GM23338 (cell line): ENCODE data around the gene PTPN7.

Experiments used
- CREB1 ChIP-seq: fragments of 250-450 bp; sonication (Bioruptor Pico); IDR thresholded peaks from 2 replicates; pipeline ENCODE4 v1.5.0; 2020; ENCODE audit warnings: low read depth, mild to moderate bottlenecking, moderate library complexity
- CTCF ChIP-seq, 2 experiments: fragments of 200-600 bp in 1 of 2; sonication (generic) in 1 of 2; conservative IDR thresholded peaks; 2 replicates each; pipeline versions ENCODE4 v1.5.1 to v1.6.1; 2016 to 2017; ENCODE audit warnings: antibody characterized with exemption in 2 of 2, low read depth in 2 of 2, mild to moderate bottlenecking in 2 of 2, moderate library complexity in 1 of 2
- ETS1 ChIP-seq: IDR thresholded peaks from 2 replicates; pipeline ENCODE4 v1.6.1; 2016; ENCODE audit warnings: antibody characterized with exemption
- EZH2 ChIP-seq: fragments of 200-600 bp; sonication (generic); IDR thresholded peaks from one replicate; pipeline ENCODE4 v1.8.0; 2017; ENCODE audit warnings: antibody characterized with exemption, mild to moderate bottlenecking, low read depth; ENCODE audit not compliant: unreplicated experiment
- EZH2phosphoT487 ChIP-seq: fragments of 200-600 bp; sonication (generic); IDR thresholded peaks from one replicate; pipeline ENCODE4 v1.8.1; 2018; ENCODE audit warnings: antibody characterized with exemption; ENCODE audit not compliant: unreplicated experiment
- POLR2AphosphoS5 ChIP-seq: IDR thresholded peaks from 2 replicates; pipeline ENCODE4 v1.6.1; 2016; ENCODE audit warnings: antibody characterized with exemption, low read depth
- STAT1 ChIP-seq: IDR thresholded peaks from one replicate; pipeline ENCODE4 v1.6.1; 2016; ENCODE audit warnings: antibody characterized with exemption; ENCODE audit not compliant: unreplicated experiment
- ZNF114 ChIP-seq: fragments of 250-450 bp; sonication (Bioruptor Pico); IDR thresholded peaks from 2 replicates; pipeline ENCODE4 v1.5.0; 2020; ENCODE audit warnings: mild to moderate bottlenecking, moderate library complexity
- TF ChIP-seq, protein P1 (sequence below): IDR thresholded peaks from one replicate; pipeline ENCODE4 v1.6.1; 2018; ENCODE audit warnings: antibody characterized with exemption; ENCODE audit not compliant: unreplicated experiment

- TF ChIP-seq CTCF (conservative IDR thresholded peaks at IDR 0.05; ENCODE audit: low read depth in 2 of 2) = peak; percentile 74 to 90
- no peak for TF ChIP-seq EZH2
- TF ChIP-seq POLR2AphosphoS5 = no peak
- TF ChIP-seq, protein P1, sequence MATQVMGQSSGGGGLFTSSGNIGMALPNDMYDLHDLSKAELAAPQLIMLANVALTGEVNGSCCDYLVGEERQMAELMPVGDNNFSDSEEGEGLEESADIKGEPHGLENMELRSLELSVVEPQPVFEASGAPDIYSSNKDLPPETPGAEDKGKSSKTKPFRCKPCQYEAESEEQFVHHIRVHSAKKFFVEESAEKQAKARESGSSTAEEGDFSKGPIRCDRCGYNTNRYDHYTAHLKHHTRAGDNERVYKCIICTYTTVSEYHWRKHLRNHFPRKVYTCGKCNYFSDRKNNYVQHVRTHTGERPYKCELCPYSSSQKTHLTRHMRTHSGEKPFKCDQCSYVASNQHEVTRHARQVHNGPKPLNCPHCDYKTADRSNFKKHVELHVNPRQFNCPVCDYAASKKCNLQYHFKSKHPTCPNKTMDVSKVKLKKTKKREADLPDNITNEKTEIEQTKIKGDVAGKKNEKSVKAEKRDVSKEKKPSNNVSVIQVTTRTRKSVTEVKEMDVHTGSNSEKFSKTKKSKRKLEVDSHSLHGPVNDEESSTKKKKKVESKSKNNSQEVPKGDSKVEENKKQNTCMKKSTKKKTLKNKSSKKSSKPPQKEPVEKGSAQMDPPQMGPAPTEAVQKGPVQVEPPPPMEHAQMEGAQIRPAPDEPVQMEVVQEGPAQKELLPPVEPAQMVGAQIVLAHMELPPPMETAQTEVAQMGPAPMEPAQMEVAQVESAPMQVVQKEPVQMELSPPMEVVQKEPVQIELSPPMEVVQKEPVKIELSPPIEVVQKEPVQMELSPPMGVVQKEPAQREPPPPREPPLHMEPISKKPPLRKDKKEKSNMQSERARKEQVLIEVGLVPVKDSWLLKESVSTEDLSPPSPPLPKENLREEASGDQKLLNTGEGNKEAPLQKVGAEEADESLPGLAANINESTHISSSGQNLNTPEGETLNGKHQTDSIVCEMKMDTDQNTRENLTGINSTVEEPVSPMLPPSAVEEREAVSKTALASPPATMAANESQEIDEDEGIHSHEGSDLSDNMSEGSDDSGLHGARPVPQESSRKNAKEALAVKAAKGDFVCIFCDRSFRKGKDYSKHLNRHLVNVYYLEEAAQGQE = no peak
- no peak for TF ChIP-seq EZH2phosphoT487
- no peak for TF ChIP-seq CREB1 (CRISPR knock-in tag)
- TF ChIP-seq ETS1 = no peak
- no peak for TF ChIP-seq STAT1
- TF ChIP-seq ZNF114 (CRISPR knock-in tag) = no peak
Measured at GRCh38 chr1:202192770-202193613, 32.6 kb upstream of the PTPN7 start.
